Subcutaneous adipose tissue (tissue), 4 donors: Measurements from ENCODE around the gene DMD. TPM values are rescaled to one million over a fixed set of nuclear protein-coding genes. Genes with fewer than 3 reads are reported as not detected.

ENCODE experiments used
- CTCF ChIP-seq: fragments of 450-650 bp; IDR thresholded peaks from one replicate; pipeline ENCODE4 v1.5.1; 2016; ENCODE audit warnings: low read depth, mild to moderate bottlenecking, control low read depth, antibody characterized with exemption, moderate library complexity
- total RNA-seq, 4 donors: library from RNA; depleted of rRNA; stranded (reverse); fragments of >200 nt; gene quantifications; one replicate each; pipeline ENCODE4 v1.1.0, GENCODE V29; 2016

The DMD gene
- total RNA-seq, 4 donors from 2014 or later: 35.7 to 87.2 (median 72.1) TPM

- no peak for TF ChIP-seq CTCF
Measured at GRCh38 chrX:32191316-32191715, 1020.0 kb downstream of the DMD start.

DNA sequence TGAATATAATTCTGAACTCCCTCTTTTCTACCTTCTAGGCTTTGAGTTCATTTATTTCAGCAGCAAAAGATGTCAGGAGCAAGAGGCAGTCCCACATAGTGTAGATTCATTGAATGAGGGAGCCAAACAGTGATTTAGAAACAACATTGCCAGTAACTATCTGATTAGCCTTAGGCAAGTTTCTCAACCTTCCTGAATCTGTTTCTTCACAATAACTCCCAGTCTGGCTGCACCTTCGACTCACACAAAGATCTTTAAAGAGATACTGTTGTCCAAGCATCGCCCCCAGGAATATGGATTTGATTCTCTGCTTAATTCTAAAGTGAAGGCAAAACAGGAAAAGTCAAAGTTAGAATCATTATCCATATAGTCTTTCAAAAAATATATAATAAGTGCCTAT lies 1026.2 kb downstream of the DMD start:
- TF ChIP-seq CTCF: no peak

DNA sequence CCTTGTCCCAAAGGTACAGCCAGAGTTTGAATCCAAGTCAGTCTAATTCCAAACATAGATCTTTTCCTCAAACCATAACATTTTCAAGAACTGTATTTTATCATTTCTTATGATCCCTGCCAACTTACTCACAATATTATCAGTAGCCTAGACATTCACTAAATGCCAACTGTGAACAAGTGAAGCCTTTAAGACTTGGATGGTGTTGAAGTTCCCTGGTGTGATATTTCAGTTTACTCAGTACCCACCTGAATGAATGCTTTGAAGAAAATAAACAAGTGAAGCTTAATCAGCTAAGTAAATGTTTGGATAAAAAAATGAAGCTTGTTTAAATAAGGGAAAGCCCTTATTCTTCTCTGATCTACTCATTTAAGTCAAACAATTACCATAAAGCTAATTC lies 1028.3 kb downstream of the DMD start:
- TF ChIP-seq CTCF: no peak

DNA sequence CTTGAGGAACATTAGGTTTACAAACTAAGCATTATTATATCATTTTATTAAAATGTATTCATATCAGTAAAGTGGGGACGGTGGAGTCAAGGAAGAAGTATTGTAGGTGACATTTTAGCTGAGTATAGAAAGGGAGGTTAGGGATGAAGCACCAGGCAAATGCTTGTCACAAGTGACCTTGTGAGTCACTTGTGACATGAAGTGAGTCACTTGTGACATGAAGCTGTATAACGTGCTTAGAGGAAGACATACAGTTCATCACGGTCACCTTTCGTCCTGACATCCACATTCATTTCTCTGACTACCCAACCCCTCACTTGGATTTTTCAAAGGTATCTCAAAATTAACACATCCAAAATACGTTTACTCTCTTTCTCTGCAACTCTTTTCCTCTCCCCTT lies 1034.8 kb downstream of the DMD start:
- no peak for TF ChIP-seq CTCF

GRCh38 chrX:32170481-32170880 lies 1040.9 kb downstream of the DMD start:
- no peak for TF ChIP-seq CTCF

GRCh38 chrX:32155044-32155638 lies 1056.2 kb downstream of the DMD start:
- no peak for TF ChIP-seq CTCF

GRCh38 chrX:32153585-32153984 lies 1057.8 kb downstream of the DMD start:
- no peak for TF ChIP-seq CTCF
